GM23248 (cell line): ENCODE measurements around the gene TDRD6. TPM values are rescaled to one million over a fixed set of nuclear protein-coding genes. Genes with fewer than 3 reads are reported as not detected.

Experiments used
- DNase-seq: peaks from one replicate; pipeline ENCODE4 v3.0.0-alpha.2; 2015
- H2AFZ ChIP-seq: fragments of 200-600 bp; sonication (generic); 2 replicates; pipeline ENCODE4 v1.6.1; 2016; ENCODE audit warnings: antibody characterized with exemption
- H3F3A ChIP-seq: fragments of 200-600 bp; sonication (generic); 2 replicates; pipeline ENCODE4 v1.6.1; 2016; ENCODE audit warnings: mild to moderate bottlenecking, antibody characterized with exemption, mixed run types; ENCODE audit not compliant: insufficient read depth
- H3K27ac ChIP-seq: fragments of 200-600 bp; sonication (generic); 2 replicates; pipeline ENCODE4 v1.5.1; 2016; ENCODE audit warnings: mild to moderate bottlenecking
- H3K27me3 ChIP-seq: fragments of 200-600 bp; sonication (generic); replicated peaks from 2 replicates; pipeline ENCODE4 v1.6.1; 2016; ENCODE audit warnings: mild to moderate bottlenecking; ENCODE audit not compliant: insufficient read depth
- H3K36me3 ChIP-seq: fragments of 200-600 bp; sonication (generic); 2 replicates; pipeline ENCODE4 v1.6.1; 2016; ENCODE audit warnings: low read depth, mild to moderate bottlenecking
- H3K4me1 ChIP-seq: fragments of 200-600 bp; sonication (generic); 2 replicates; pipeline ENCODE4 v1.6.1; 2016; ENCODE audit warnings: mild to moderate bottlenecking; ENCODE audit not compliant: insufficient read depth
- H3K4me2 ChIP-seq: fragments of 200-600 bp; sonication (generic); one replicate; pipeline ENCODE4 v1.6.1; 2016; ENCODE audit warnings: mild to moderate bottlenecking; ENCODE audit not compliant: unreplicated experiment
- H3K4me3 ChIP-seq: fragments of 200-600 bp; sonication (generic); 2 replicates; pipeline ENCODE4 v1.5.1; 2016; ENCODE audit warnings: mild to moderate bottlenecking
- H3K79me2 ChIP-seq: fragments of 200-600 bp; sonication (generic); 2 replicates; pipeline ENCODE4 v1.6.1; 2016; ENCODE audit warnings: mild to moderate bottlenecking; ENCODE audit not compliant: insufficient read depth
- H3K9ac ChIP-seq: fragments of 200-600 bp; sonication (generic); 2 replicates; pipeline ENCODE4 v1.6.1; 2016; ENCODE audit warnings: mild to moderate bottlenecking
- H3K9me2 ChIP-seq: fragments of 200-600 bp; sonication (generic); 2 replicates; pipeline ENCODE4 v1.6.1; 2016; ENCODE audit warnings: mixed run types, mild to moderate bottlenecking, moderate library complexity; ENCODE audit not compliant: insufficient read depth
- H3K9me3 ChIP-seq: fragments of 200-600 bp; sonication (generic); one replicate; pipeline ENCODE4 v1.6.1; 2017; ENCODE audit warnings: low read depth
- H4K20me1 ChIP-seq: fragments of 200-600 bp; sonication (generic); 2 replicates; pipeline ENCODE4 v1.6.0; 2016; ENCODE audit not compliant: insufficient read depth
- EZH2 ChIP-seq: fragments of 200-600 bp; sonication (generic); IDR thresholded peaks from 2 replicates; pipeline ENCODE4 v1.6.1; 2018; ENCODE audit warnings: antibody characterized with exemption, mild to moderate bottlenecking; ENCODE audit not compliant: insufficient read depth, poor library complexity, severe bottlenecking
- EZH2phosphoT487 ChIP-seq: fragments of 200-600 bp; sonication (generic); IDR thresholded peaks from 2 replicates; pipeline ENCODE4 v1.6.1; 2018; ENCODE audit warnings: antibody characterized with exemption, moderate library complexity, mild to moderate bottlenecking, low read depth; ENCODE audit not compliant: insufficient read depth
- WGBS, 2 experiments: methylation state at CpG; one replicate each; pipeline ENCODE4 v1.1.6; 2015 to 2017; ENCODE audit warnings: low lambda C conversion rate in 2 of 2, low coverage in 1 of 2; ENCODE audit errors: missing lambda C conversion rate in 2 of 2; 5-methylcytosine and 5-hydroxymethylcytosine counted together
- in situ Hi-C: fragments of 300-500 bp; cut with MboI; formaldehyde crosslinking; loops from 2 replicates; pipeline ENCODE4 v1.15.0; 2020
- polyA plus RNA-seq: library from polyadenylated mRNA; unstranded; fragments of >200 nt; fragmentation: Nextera tagmentation; extraction: Ambion mirVana; gene quantifications from 2 replicates; pipeline ENCODE4 v1.2.1, GENCODE V29; 2016
- total RNA-seq: library from RNA; depleted of rRNA; stranded (reverse); fragments of >200 nt; shearing (Covaris generic); gene quantifications from 2 replicates; pipeline ENCODE4 v1.2.3, GENCODE V29; 2014; rRNA removed

TDRD6 gene
- total and polyA plus RNA-seq, 2 experiments from 2014 or later, result not detected

- Histone ChIP-seq H3K36me3 (no peaks in the 10 kb centered on the region), H3K9me3 (no peaks in the 10 kb centered on the region), H3K9ac (no peak overlapping the region), H3K79me2 (no peaks in the 10 kb centered on the region), H3K4me1 (no peaks in the 10 kb centered on the region), H3K27me3 (no peaks in the 10 kb centered on the region), H3K9me2 (no peaks in the 10 kb centered on the region), H3K4me2 (no peak overlapping the region), H2AFZ (no peak overlapping the region), H3F3A (no peaks in the 10 kb centered on the region), H3K4me3 (no peak overlapping the region), H4K20me1 (no peaks in the 10 kb centered on the region), H3K27ac (no peak overlapping the region)
- no peak for TF ChIP-seq EZH2phosphoT487
- no peak for TF ChIP-seq EZH2
- in situ Hi-C loops, result no loop called here
- WGBS, 2 experiments, result 19 to 22% methylated on average over 2 of the region's 2 CpGs
- no peak for DNase-seq
Measured at GRCh38 chr6:46745973-46746372, 58.3 kb downstream of the TDRD6 start.

- H3K4me2 ChIP-seq, result no peak within 1 kb of the TSS
- H3K9ac ChIP-seq, result no peak within 1 kb of the TSS
- WGBS, 2 experiments, result 0% methylated on average over 1 of the region's 1 CpG
- no peaks in the 10 kb centered on the region for H3K4me1 ChIP-seq
- no peaks in the 10 kb centered on the region for H4K20me1 ChIP-seq
- H3F3A ChIP-seq, result no peaks in the 10 kb centered on the region
- H2AFZ ChIP-seq, result no peak within 1 kb of the TSS
- H3K9me2 ChIP-seq, result no peaks in the 10 kb centered on the region
- H3K27ac ChIP-seq, result no peak within 1 kb of the TSS
- no peaks in the 10 kb centered on the region for H3K79me2 ChIP-seq
- H3K36me3 ChIP-seq, result no peaks in the 10 kb centered on the region
- H3K9me3 ChIP-seq, result no peaks in the 10 kb centered on the region
- no peak within 1 kb of the TSS for H3K4me3 ChIP-seq
- DNase-seq, result no peak
- TF ChIP-seq EZH2phosphoT487 (no peak), EZH2 (no peak)
- H3K27me3 ChIP-seq, result no peaks in the 10 kb centered on the region
- in situ Hi-C loops, result no loop called here
Measured at GRCh38 chr6:46746696-46747095, 59.0 kb downstream of the TDRD6 start, which contains the start of gene ANKRD66. Gene ANKRD66, plus strand, starts transcription at chr6:46746933. Its CDS starts 5,016 bp downstream, at chr6:46751949.

- Histone ChIP-seq H3K4me3 (no peak overlapping the region), H2AFZ (no peak overlapping the region), H4K20me1 (no peaks in the 10 kb centered on the region), H3K36me3 (no peaks in the 10 kb centered on the region), H3K4me2 (no peak overlapping the region), H3K27me3 (no peaks in the 10 kb centered on the region), H3K9ac (no peak overlapping the region), H3K27ac (no peak overlapping the region), H3K9me2 (no peaks in the 10 kb centered on the region), H3K79me2 (no peaks in the 10 kb centered on the region), H3F3A (no peaks in the 10 kb centered on the region), H3K9me3 (no peaks in the 10 kb centered on the region), H3K4me1 (no peaks in the 10 kb centered on the region)
- in situ Hi-C loops, result no loop called here
- DNase-seq, result no peak
- TF ChIP-seq EZH2 (no peak), EZH2phosphoT487 (no peak)
- 67 to 68% methylated on average over 5 of the region's 5 CpGs for WGBS, 2 experiments
Measured at GRCh38 chr6:46748940-46749503, 61.3 kb downstream of the TDRD6 start.

GRCh38 chr6:46749731-46750130 lies 62.0 kb downstream of the TDRD6 start:
- Histone ChIP-seq H4K20me1 (no peaks in the 10 kb centered on the region), H3K9me3 (no peaks in the 10 kb centered on the region), H3K9ac (no peak overlapping the region), H3K4me2 (no peak overlapping the region), H2AFZ (no peak overlapping the region), H3K4me1 (no peaks in the 10 kb centered on the region), H3K79me2 (no peaks in the 10 kb centered on the region), H3K27me3 (no peaks in the 10 kb centered on the region), H3F3A (no peaks in the 10 kb centered on the region), H3K4me3 (no peak overlapping the region), H3K36me3 (no peaks in the 10 kb centered on the region), H3K9me2 (no peaks in the 10 kb centered on the region), H3K27ac (no peak overlapping the region)
- no peak for TF ChIP-seq EZH2
- TF ChIP-seq EZH2phosphoT487, result no peak
- no peak for DNase-seq
- WGBS, 2 experiments, result 48 to 55% methylated on average over 5 of the region's 5 CpGs
- in situ Hi-C loops, result no loop called here

- Histone ChIP-seq H3K9me2 (no peaks in the 10 kb centered on the region), H3K4me3 (no peak overlapping the region), H4K20me1 (no peaks in the 10 kb centered on the region), H2AFZ (no peak overlapping the region), H3F3A (no peaks in the 10 kb centered on the region), H3K4me1 (no peaks in the 10 kb centered on the region), H3K27me3 (no peaks in the 10 kb centered on the region), H3K79me2 (no peaks in the 10 kb centered on the region), H3K9ac (no peak overlapping the region), H3K27ac (no peak overlapping the region), H3K36me3 (no peaks in the 10 kb centered on the region), H3K9me3 (no peaks in the 10 kb centered on the region), H3K4me2 (no peak overlapping the region)
- TF ChIP-seq EZH2phosphoT487 (no peak), EZH2 (no peak)
- WGBS, 2 experiments, result 25 to 45% methylated on average over 3 of the region's 3 CpGs
- in situ Hi-C loops, result no loop called here
- DNase-seq, result no peak
Measured at GRCh38 chr6:46751658-46752057, 64.0 kb downstream of the TDRD6 start.

Other genes starting within 250 kb of the TDRD6 start
- gene RCAN2, start 196.4 kb upstream of the TDRD6 start, total RNA-seq, result 6.5 and 7.6 TPM in 2 replicates
- 8.7 and 8.8 TPM in 2 replicates for gene RCAN2, start 196.4 kb upstream of the TDRD6 start, polyA plus RNA-seq
- gene CYP39A1, start 35.1 kb upstream of the TDRD6 start, total RNA-seq, result 0.38 TPM in 1 of 2 replicates, not detected in the other
- gene CYP39A1, start 35.1 kb upstream of the TDRD6 start, polyA plus RNA-seq, result 0.08 and 0.46 TPM in 2 replicates
- gene SLC25A27, start 34.9 kb upstream of the TDRD6 start, total RNA-seq, result 2.4 and 16.3 TPM in 2 replicates
- 2.8 and 3.0 TPM in 2 replicates for gene SLC25A27, start 34.9 kb upstream of the TDRD6 start, polyA plus RNA-seq
- not detected in 2 replicates for gene PLA2G7, start 47.5 kb downstream of the TDRD6 start, total RNA-seq
- not detected in 2 replicates for gene PLA2G7, start 47.5 kb downstream of the TDRD6 start, polyA plus RNA-seq
- not detected in 2 replicates for gene ANKRD66, start 59.0 kb downstream of the TDRD6 start, total RNA-seq
- gene ANKRD66, start 59.0 kb downstream of the TDRD6 start, polyA plus RNA-seq, result not detected in 2 replicates
- not detected in 2 replicates for gene MEP1A, start 105.5 kb downstream of the TDRD6 start, total RNA-seq
- not detected in 2 replicates for gene MEP1A, start 105.5 kb downstream of the TDRD6 start, polyA plus RNA-seq
- 0.13 and 0.65 TPM in 2 replicates for gene ADGRF5, start 234.1 kb downstream of the TDRD6 start, total RNA-seq
- gene ADGRF5, start 234.1 kb downstream of the TDRD6 start, polyA plus RNA-seq, result 0.28 and 0.29 TPM in 2 replicates